Measurements from ENCODE around the gene DENND2C. TPM values are rescaled to one million over a fixed set of nuclear protein-coding genes. Genes with fewer than 3 reads are reported as not detected.
A peak's percentile ranks its signal among the peaks of the same experiment; 100 is the strongest.

Gene DENND2C
- total RNA-seq, result 0.32 and 0.46 TPM in 2 replicates

DNA sequence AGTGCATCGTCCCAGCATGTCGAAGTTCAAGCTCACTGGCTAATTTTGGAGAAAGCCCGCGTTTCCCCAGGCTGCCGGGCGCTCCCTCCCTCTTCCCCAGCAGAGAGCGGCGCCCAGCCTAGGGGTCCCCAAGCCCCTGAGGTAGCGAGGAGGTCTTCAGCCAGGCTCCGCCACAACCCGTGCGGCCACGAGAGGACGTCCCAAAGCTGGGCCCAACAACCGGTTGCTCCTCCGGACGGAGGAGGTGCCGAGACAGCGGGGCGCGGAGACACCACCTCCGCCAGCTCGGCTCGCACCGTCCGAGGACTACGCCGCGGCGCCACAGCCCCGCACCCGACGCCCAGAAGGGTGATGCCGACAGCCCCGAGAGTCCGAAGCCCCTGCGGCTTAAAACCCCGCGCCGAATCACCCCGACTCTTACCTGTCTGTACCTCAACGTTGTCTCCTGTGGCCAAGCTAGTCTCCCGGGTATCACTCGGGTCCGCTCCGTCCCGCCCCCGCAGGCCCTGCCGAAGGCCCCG is at the start of gene DENND2C:
Gene DENND2C, minus strand, starts transcription at position 488 of the 521 bp plus-strand sequence. CDS start 44,065 bp downstream, outside the sequence.
- no peak for DNase-seq (ENCODE audit: low read depth, low spot score)

GRCh38 chr1:114719424-114719787 is 49.6 kb upstream of the DENND2C start:
- no peak for DNase-seq (ENCODE audit: low read depth, low spot score)

- DNase-seq (ENCODE audit: low read depth, low spot score), result no peak
These were observed 49.0 kb upstream of the DENND2C start for GRCh38 chr1:114718661-114719423.

DNA sequence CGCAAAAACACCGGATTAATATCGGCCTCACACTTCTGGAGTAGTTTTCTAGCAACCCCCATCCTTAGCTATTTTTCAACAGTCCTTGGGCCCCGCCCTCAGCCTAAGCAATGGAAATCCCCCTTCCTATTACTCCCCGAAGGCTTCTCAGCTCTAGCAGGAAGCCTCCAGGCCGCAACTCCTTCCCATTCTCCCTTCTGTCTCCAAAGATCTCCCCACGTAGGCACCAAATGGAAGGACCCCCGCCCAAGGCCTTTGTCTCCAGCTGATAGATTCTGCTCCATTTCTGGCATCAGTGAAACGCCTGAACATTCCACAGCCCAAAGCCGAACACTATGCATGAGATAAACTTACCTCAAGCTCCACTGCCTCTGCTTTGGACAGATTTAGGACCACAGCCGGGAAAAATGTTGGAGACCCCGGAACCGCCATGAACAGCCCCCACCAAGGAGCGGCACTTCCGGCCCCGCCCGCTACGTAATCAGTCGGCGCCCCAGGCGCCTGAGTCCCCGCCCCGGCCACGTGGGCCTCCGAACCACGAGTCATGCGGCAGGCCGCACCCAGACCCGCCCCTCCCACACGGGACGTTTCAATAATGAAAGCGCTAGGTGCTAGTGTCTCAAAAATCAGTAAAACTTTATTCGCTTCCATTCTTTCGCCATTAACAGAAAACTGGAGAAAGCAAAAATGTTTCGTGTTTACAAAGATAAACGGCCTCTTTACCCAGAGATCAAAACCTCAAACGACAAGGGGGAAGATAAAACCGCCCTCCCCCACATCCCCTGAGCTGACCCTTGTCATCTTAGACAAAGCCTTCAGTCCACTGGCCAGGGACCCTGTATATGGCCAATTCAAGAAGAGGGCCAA is 46.7 kb upstream of the DENND2C start, which contains the start of gene NRAS:
Gene NRAS, minus strand, starts transcription at position 468 of the 867 bp plus-strand sequence. CDS start 611 bp downstream, outside the sequence.
- DNase-seq (ENCODE audit: low read depth, low spot score), result peak; percentile 71

DNA sequence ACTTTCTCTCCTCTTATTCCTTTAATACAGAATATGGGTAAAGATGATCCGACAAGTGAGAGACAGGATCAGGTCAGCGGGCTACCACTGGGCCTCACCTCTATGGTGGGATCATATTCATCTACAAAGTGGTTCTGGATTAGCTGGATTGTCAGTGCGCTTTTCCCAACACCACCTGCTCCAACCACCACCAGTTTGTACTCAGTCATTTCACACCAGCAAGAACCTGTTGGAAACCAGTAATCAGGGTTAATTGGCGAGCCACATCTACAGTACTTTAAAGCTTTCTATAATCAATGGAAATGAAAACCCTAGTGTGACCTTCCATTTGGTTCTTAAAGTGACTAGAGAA is 46.1 kb upstream of the DENND2C start:
- DNase-seq (ENCODE audit: low read depth, low spot score), result no peak

GRCh38 chr1:114712977-114713376 is 43.1 kb upstream of the DENND2C start:
- DNase-seq (ENCODE audit: low read depth, low spot score), result no peak

DNA sequence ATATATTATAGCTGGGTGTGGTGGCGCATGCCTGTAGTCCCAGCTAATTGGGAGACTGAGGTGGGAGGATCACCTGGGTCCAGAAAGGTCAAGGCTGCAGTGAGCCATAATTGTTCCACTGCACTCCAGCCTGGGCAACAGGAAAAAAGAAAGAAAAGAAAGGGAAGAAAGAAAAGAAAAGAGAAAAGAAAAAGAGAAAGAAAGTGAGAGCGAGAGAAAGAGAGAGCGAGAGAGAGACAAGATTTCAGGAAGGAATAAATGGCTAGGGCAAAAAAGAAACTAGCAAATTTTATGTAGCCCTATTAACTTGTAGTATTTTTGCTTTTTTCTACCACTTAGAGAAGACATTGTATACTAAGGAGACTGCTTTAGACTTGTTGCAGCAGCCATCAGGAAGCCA is 40.5 kb upstream of the DENND2C start:
- DNase-seq (ENCODE audit: low read depth, low spot score), result no peak

DNA sequence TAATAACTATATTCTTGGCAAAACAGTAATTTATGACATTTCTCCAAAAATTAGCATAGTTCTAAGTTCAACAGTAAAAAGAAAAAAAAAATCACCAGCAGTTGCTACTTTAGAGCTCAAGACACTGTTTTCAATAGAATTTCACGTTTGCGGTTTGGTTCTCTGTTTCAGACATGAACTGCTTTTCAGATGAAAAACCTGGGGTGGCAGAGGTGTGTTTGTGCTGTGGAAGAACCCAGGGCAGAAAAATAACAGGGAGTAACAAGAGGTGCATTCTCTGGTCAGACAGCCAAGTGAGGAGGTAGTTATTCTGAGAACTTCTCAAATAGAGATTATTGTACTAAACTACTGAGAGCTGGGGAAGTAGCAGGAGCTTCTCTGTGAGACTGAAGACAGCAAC is 37.8 kb upstream of the DENND2C start:
- no peak for DNase-seq (ENCODE audit: low read depth, low spot score)

DNA sequence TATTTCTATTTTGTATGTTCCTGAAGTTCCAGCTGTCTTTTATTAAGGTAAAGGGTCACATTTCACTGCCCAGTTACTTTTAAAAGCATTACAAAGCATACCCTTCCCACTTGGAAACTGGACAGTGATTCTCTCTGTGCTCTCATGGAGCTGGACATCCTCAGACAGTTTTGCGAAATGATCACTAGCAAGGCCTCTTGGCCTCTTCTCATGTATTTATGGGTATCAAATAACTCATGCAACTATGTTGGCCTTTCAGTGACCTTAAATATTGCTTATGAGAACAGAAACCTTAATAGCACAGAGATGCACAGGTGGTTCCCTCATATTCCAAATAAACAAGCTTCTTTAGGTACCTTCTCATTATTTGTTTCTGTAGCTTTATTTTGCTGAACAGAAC is 33.4 kb upstream of the DENND2C start:
- no peak for DNase-seq (ENCODE audit: low read depth, low spot score)

DNA sequence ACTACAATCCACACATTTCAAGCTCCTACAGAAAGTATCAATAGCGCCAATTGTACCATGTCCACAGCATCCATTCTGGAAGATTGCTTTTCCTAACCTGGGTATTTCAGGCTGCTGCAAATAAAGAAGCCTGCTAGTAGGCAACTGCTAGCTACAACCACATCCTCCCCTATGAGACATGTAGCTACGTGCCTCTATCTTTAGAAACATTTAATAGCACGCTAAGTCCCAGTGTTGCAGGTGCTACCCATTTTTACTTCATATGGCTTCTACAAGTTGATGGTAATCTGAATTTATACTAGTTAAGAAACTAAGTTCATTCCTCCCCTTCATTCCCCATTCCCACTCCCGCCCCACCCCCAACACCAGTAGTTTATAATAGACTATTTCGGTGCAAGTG is 32.9 kb upstream of the DENND2C start:
- no peak for DNase-seq (ENCODE audit: low read depth, low spot score)

DNA sequence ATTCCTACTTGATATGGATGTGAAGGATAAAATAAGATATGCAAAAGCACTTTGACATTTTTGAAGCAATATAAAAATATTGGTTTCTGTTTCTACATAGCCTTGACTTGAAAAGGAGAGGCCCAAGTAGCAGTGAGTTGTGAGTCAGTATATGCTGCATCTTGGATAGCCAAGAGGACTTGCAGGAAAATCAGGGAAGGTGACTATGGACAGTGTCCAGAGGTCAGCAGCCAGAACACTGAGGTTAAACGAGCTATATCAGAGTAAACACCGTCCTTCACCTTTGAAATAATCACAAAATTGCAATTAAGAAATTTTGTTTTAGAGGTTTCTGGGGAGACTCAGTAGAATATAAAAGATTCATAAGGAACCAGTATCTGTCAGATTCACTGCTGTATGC is 32.1 kb upstream of the DENND2C start:
- no peak for DNase-seq (ENCODE audit: low read depth, low spot score)

DNA sequence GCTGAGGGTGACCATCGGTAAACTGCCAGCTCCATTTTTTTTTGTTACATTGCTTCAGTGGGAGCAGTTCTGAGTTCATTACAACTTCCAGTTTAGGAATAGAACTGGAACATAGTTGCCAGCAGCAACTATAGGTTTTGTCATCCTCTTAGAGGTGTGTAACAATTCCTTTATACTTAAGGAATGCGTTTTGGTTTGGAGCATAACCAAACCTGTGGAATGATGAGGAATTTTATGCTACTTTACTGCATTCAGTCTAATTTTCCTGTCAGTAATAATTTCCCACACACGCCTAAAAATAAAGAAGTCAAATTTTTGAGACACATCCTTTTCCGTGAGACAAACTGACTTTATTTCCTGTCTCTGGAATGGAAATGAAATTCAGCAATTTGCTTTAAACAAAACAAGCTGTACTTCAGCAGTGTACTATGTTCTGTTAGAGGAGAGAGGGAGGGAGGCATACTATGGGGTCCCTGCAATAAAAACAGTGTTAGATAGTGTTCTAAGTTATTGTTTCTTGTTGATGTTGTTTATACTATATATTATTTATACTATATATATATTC is 30.3 kb upstream of the DENND2C start:
- no peak for DNase-seq (ENCODE audit: low read depth, low spot score)

- no peak for DNase-seq (ENCODE audit: low read depth, low spot score)
These were observed 27.0 kb upstream of the DENND2C start for GRCh38 chr1:114696810-114697209.

GRCh38 chr1:114695430-114696058 is 25.7 kb upstream of the DENND2C start, which contains the start of gene AMPD1:
Gene AMPD1, minus strand, starts transcription at chr1:114695546. Its CDS starts 75 bp downstream, at chr1:114695471.
- no peak for DNase-seq (ENCODE audit: low read depth, low spot score)

DNA sequence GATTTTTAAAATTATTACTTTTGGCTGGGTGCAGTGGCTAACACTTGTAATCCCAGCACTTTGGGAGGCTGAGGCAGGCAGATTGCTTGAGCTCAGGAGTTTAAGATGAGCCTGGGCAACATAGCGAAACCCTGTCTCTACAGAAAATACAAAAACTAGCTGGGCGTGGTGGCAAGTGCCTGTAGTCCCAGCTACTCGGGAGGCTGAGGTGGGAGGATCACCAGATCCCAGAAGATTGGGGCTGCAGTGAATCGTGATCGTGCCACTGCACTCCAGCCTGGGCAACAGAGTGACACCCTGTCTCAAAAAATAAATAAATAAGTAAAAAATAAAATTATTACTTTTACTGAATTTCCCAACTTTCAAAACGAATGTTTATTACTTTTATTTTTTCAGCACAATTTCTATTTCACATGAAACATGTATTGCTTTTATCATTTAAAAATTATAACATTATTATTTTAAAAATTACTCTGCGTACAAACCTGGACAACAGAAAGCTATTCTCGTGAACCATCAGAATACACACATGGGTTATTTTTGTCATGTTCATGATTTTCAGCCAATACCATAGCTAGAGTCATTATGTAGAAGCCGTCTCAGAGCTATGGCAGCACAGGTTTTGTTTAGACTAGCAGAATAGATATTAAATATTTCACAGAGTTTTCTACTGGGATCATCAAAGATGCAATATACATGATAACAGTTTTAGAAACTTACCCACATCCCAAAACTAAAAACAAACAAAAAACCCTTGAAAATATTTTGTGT is 24.9 kb upstream of the DENND2C start:
- no peak for DNase-seq (ENCODE audit: low read depth, low spot score)

- no peak for DNase-seq (ENCODE audit: low read depth, low spot score)
These were observed 23.1 kb upstream of the DENND2C start for GRCh38 chr1:114692947-114693346.

DNA sequence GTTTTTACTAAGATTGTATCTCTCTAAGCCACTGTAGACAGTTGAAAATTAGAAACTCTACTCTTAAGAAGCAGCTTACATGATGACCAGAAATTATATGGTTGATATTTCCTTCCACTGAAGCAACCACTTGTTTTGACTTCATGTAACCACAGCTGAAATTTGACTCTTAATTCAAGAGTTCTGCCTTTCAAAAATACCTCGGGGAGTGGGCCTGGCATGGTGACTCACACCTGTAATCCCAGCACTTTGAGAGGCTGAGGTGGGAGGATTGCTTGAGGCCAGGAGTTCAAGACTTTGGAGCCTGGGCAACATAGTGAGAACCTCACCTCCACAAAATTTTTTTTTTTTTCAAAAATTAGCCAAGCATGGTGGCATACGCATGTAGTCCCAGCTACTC is 21.2 kb upstream of the DENND2C start:
- DNase-seq (ENCODE audit: low read depth, low spot score), result no peak

DNA sequence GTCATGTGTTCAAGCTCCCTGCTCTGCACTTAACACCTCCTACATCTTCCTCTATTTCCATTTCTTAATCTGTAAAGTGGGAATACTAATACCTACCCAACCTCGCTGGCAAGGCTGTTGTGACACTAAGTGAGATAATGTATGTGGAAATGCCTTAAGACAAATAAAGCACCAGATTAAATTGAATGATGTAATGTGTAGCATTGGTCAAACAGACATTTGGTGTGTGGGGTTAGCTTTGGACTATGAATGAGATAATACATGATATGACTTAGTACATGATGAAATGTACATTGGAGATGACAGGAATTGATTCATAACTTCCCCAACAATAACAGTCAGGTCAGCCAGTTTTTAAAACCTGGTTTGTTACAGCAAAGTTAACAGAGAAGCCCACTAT is 20.3 kb upstream of the DENND2C start:
- no peak for DNase-seq (ENCODE audit: low read depth, low spot score)

GRCh38 chr1:114688526-114688925 is 18.7 kb upstream of the DENND2C start:
- DNase-seq (ENCODE audit: low read depth, low spot score), result no peak

DNA sequence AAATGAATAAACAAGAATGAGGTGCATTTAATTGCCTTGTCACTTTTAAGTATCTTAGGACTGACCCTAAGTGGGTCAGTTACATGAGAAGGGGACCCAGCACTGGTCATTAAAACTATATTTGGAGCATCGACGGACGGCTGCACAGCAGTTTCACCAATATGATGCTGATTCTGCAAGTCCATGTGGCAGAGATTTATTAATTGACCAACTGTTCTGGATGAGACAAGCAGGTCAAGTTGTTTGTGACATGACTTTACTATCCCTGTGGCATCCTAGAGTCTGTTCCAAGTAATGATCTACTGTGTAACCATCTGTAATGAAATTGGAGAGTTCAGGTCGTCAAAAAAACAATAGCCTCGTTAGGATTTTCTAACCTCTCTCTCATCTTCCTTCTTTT is 16.0 kb upstream of the DENND2C start:
- no peak for DNase-seq (ENCODE audit: low read depth, low spot score)

GRCh38 chr1:114677691-114678090 is 7.8 kb upstream of the DENND2C start:
- DNase-seq (ENCODE audit: low read depth, low spot score), result no peak
